Suprapubic skin (tissue), 4 donors: Measurements from ENCODE around the gene ZBTB7B. TPM values are rescaled to one million over a fixed set of nuclear protein-coding genes. Genes with fewer than 3 reads are reported as not detected.
A peak's percentile ranks its signal among the peaks of the same experiment; 100 is the strongest.

Experiments used
- DNase-seq, 2 donors: peaks; one replicate each; pipeline ENCODE4 v3.0.0-alpha.2; 2019; ENCODE audit warnings: low spot score in 2 of 2
- H3K27ac ChIP-seq: fragments of 200-600 bp; sonication (generic); one replicate; pipeline ENCODE4 v1.5.1; 2019
- H3K27me3 ChIP-seq: fragments of 200-600 bp; sonication (generic); one replicate; pipeline ENCODE4 v1.5.1; 2019
- H3K36me3 ChIP-seq: fragments of 200-600 bp; sonication (generic); one replicate; pipeline ENCODE4 v1.5.1; 2019
- H3K4me1 ChIP-seq: fragments of 200-600 bp; sonication (generic); one replicate; pipeline ENCODE4 v1.5.1; 2019
- H3K4me3 ChIP-seq: fragments of 200-600 bp; sonication (generic); one replicate; pipeline ENCODE4 v1.5.1; 2019; ENCODE audit warnings: mild to moderate bottlenecking
- H3K9me3 ChIP-seq: fragments of 200-600 bp; sonication (generic); one replicate; pipeline ENCODE4 v1.5.1; 2019
- EP300 ChIP-seq: sonication (generic); formaldehyde crosslinking; IDR thresholded peaks from one replicate; pipeline ENCODE4 v1.6.1; 2017; ENCODE audit warnings: antibody characterized with exemption
- POLR2A ChIP-seq, 2 donors: fragments of 450-650 bp; IDR thresholded peaks; one replicate each; pipeline ENCODE4 v1.6.1; 2017; ENCODE audit warnings: antibody characterized with exemption in 2 of 2, mild to moderate bottlenecking in 2 of 2, moderate library complexity in 2 of 2
- POLR2AphosphoS5 ChIP-seq, 3 donors: sonication (generic); formaldehyde crosslinking; IDR thresholded peaks; one replicate each; pipeline ENCODE4 v1.6.1; 2017; ENCODE audit warnings: antibody characterized with exemption in 3 of 3
- WGBS: methylation state at CpG from one replicate; pipeline ENCODE4 v1.1.5; 2018; 5-methylcytosine and 5-hydroxymethylcytosine counted together
- total RNA-seq, 4 donors: library from RNA; depleted of rRNA; stranded (reverse); fragments of >200 nt; gene quantifications; one replicate each; pipeline ENCODE4 v1.1.0, GENCODE V29; 2016
- TF ChIP-seq, protein P1 (sequence below), 2 donors: fragments of 200-600 bp in 1 of 2; fragments of 450-650 bp in 1 of 2; sonication (generic) in 1 of 2; IDR thresholded peaks; one replicate each; pipeline ENCODE4 v1.5.1; 2016 to 2019; ENCODE audit warnings: antibody characterized with exemption in 2 of 2, mild to moderate bottlenecking in 1 of 2, moderate library complexity in 1 of 2

ZBTB7B gene
- total RNA-seq, 4 donors from 2014 or later = 238 to 243 (median 239) TPM

- peak overlapping the region; percentile 94 for H3K27ac ChIP-seq
- peaks cover 45% of the 10 kb centered on the region for H3K4me1 ChIP-seq
- peak overlapping the region; percentile 81 for H3K4me3 ChIP-seq
- DNase-seq = no peak
- H3K9me3 ChIP-seq = no peaks in the 10 kb centered on the region
- WGBS = 0% methylated on average over 10 of the region's 31 CpGs
- no peaks in the 10 kb centered on the region for H3K27me3 ChIP-seq
- TF ChIP-seq, protein P1, sequence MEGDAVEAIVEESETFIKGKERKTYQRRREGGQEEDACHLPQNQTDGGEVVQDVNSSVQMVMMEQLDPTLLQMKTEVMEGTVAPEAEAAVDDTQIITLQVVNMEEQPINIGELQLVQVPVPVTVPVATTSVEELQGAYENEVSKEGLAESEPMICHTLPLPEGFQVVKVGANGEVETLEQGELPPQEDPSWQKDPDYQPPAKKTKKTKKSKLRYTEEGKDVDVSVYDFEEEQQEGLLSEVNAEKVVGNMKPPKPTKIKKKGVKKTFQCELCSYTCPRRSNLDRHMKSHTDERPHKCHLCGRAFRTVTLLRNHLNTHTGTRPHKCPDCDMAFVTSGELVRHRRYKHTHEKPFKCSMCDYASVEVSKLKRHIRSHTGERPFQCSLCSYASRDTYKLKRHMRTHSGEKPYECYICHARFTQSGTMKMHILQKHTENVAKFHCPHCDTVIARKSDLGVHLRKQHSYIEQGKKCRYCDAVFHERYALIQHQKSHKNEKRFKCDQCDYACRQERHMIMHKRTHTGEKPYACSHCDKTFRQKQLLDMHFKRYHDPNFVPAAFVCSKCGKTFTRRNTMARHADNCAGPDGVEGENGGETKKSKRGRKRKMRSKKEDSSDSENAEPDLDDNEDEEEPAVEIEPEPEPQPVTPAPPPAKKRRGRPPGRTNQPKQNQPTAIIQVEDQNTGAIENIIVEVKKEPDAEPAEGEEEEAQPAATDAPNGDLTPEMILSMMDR (IDR thresholded peaks at IDR 0.05) = no peak
- no peak for TF ChIP-seq EP300
- no peak for TF ChIP-seq POLR2A (IDR thresholded peaks at IDR 0.05)
- no peak for TF ChIP-seq POLR2AphosphoS5 (IDR thresholded peaks at IDR 0.05)
- peaks cover 29% of the 10 kb centered on the region for H3K36me3 ChIP-seq
These were observed 48.8 kb downstream of the ZBTB7B start for GRCh38 chr1:155051342-155051776.

- no peak for TF ChIP-seq EP300
- TF ChIP-seq, protein P1 (IDR thresholded peaks at IDR 0.05) = no peak
- no peak for TF ChIP-seq POLR2A (IDR thresholded peaks at IDR 0.05)
- no peak for TF ChIP-seq POLR2AphosphoS5 (IDR thresholded peaks at IDR 0.05)
- Histone ChIP-seq H3K27ac (peak overlapping the region; percentile 94), H3K27me3 (no peaks in the 10 kb centered on the region), H3K9me3 (no peaks in the 10 kb centered on the region), H3K4me1 (peaks cover 45% of the 10 kb centered on the region), H3K36me3 (peaks cover 34% of the 10 kb centered on the region), H3K4me3 (peak overlapping the region; percentile 81)
- peak in 1 of 2 donors; percentile 85 for DNase-seq
- WGBS = 1% methylated on average over 20 of the region's 27 CpGs
These were observed 49.3 kb downstream of the ZBTB7B start for GRCh38 chr1:155051777-155052398.

- Histone ChIP-seq H3K4me1 (peaks cover 45% of the 10 kb centered on the region), H3K36me3 (peaks cover 43% of the 10 kb centered on the region), H3K9me3 (no peaks in the 10 kb centered on the region), H3K27ac (peak overlapping the region; percentile 94), H3K4me3 (peak overlapping the region; percentile 81), H3K27me3 (no peaks in the 10 kb centered on the region)
- DNase-seq = no peak
- no peak for TF ChIP-seq POLR2A (IDR thresholded peaks at IDR 0.05)
- no peak for TF ChIP-seq POLR2AphosphoS5 (IDR thresholded peaks at IDR 0.05)
- TF ChIP-seq, protein P1 (IDR thresholded peaks at IDR 0.05) = no peak
- no peak for TF ChIP-seq EP300
- WGBS = 31% methylated on average over 11 of the region's 12 CpGs
These were observed 50.1 kb downstream of the ZBTB7B start for GRCh38 chr1:155052439-155053395.

DNA sequence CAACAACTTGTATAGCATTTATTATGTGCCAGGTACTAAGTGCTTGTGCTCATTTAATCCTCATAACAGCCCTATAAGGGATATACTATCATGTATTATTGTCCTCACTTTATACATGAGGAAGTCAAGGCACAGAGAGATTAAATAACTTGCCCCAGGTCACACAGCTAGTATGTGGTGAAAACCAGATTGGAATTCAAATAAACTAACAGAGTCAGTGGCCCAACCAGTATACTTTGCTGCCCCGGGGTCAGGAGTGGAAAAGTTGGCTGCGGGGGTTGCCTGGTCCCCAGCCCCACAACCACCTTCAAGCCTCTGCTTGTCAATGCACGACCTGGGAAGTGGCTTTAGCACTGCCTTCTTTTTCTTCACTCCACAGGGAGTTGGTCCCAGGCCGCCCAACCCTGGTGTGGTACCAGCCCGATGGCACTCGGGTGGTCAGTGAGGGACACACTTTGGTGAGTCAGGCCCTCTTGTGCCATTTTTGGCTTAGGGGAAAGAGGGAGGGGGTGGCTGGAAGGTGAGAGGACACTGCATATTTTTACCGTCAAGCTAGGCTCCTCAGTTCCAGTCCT lies 51.0 kb downstream of the ZBTB7B start:
- Histone ChIP-seq H3K4me1 (peaks cover 44% of the 10 kb centered on the region), H3K27ac (no peak overlapping the region), H3K36me3 (peaks cover 52% of the 10 kb centered on the region), H3K27me3 (no peaks in the 10 kb centered on the region), H3K4me3 (peak overlapping the region; percentile 81), H3K9me3 (no peaks in the 10 kb centered on the region)
- DNase-seq = no peak
- WGBS = 67% methylated on average over 7 of the region's 7 CpGs
- TF ChIP-seq POLR2AphosphoS5 (IDR thresholded peaks at IDR 0.05) (no peak), EP300 (no peak), POLR2A (IDR thresholded peaks at IDR 0.05) (no peak)
- TF ChIP-seq, protein P1 (IDR thresholded peaks at IDR 0.05) = no peak
